WTC11 (cell line): ENCODE data around the gene SALL4. TPM values are rescaled to one million over a fixed set of nuclear protein-coding genes. Genes with fewer than 3 reads are reported as not detected.

ENCODE experiments used
- ATAC-seq: fragments of 200-7000 bp; cut with Tn5 transposase; 2 replicates; pipeline ENCODE4 v1.10.0; 2021; ENCODE audit warnings: mild to moderate bottlenecking, moderate library complexity
- CTCF ChIA-PET: fragments of 300-600 bp; sonication (Branson Sonifier 250); formaldehyde crosslinking; loops from one replicate; lab custom pipeline; 2021; ENCODE audit warnings: antibody characterized with exemption; lab: Charles Lee
- POLR2A ChIA-PET: fragments of 350-600 bp; sonication (Branson Sonifier 250); formaldehyde crosslinking; loops from one replicate; lab custom pipeline; 2021; ENCODE audit warnings: antibody characterized with exemption; lab: Charles Lee
- DNase-seq: peaks from one replicate; pipeline ENCODE4 v3.0.0; 2021; ENCODE audit warnings: low spot score
- H3K27ac Mint-ChIP-seq: 2 replicates; pipeline ENCODE4 v1.8.0; 2021; ENCODE audit warnings: mixed read lengths
- H3K27me3 Mint-ChIP-seq: 2 replicates; pipeline ENCODE4 v1.8.0; 2021; ENCODE audit warnings: low read depth, mild to moderate bottlenecking, moderate library complexity, mixed read lengths
- H3K36me3 Mint-ChIP-seq: 2 replicates; pipeline ENCODE4 v1.8.0; 2021; ENCODE audit warnings: mixed read lengths
- H3K4me1 Mint-ChIP-seq: 2 replicates; pipeline ENCODE4 v1.8.0; 2022; ENCODE audit warnings: mixed read lengths
- H3K4me3 Mint-ChIP-seq: 2 replicates; pipeline ENCODE4 v1.8.0; 2021; ENCODE audit warnings: mild to moderate bottlenecking, moderate library complexity, mixed read lengths
- H3K9me3 Mint-ChIP-seq: 2 replicates; pipeline ENCODE4 v1.8.0; 2021; ENCODE audit warnings: mixed read lengths
- ARID4B ChIP-seq: sonication (generic); formaldehyde crosslinking; IDR thresholded peaks from 2 replicates; pipeline ENCODE4 v1.8.0; 2023; ENCODE audit warnings: missing genetic modification reagents, mild to moderate bottlenecking, borderline replicate concordance
- ATF2 ChIP-seq: sonication (generic); formaldehyde crosslinking; IDR thresholded peaks from 2 replicates; pipeline ENCODE4 v1.8.1; 2022; ENCODE audit warnings: low read depth, missing genetic modification reagents, borderline replicate concordance
- EMX1 ChIP-seq: fragments of 250-450 bp; sonication (Bioruptor Pico); IDR thresholded peaks from 2 replicates; pipeline ENCODE4 v1.8.0; 2021; ENCODE audit warnings: mild to moderate bottlenecking
- ESRRA ChIP-seq: sonication (generic); formaldehyde crosslinking; IDR thresholded peaks from 2 replicates; pipeline ENCODE4 v1.8.1; 2022; ENCODE audit warnings: mild to moderate bottlenecking, missing genetic modification reagents, borderline replicate concordance
- KAT7 ChIP-seq: sonication (generic); formaldehyde crosslinking; IDR thresholded peaks from 2 replicates; pipeline ENCODE4 v1.8.1; 2023; ENCODE audit warnings: missing genetic modification reagents, mild to moderate bottlenecking, borderline replicate concordance
- MAX ChIP-seq: sonication (generic); formaldehyde crosslinking; IDR thresholded peaks from 2 replicates; pipeline ENCODE4 v1.8.0; 2022; ENCODE audit warnings: mild to moderate bottlenecking, missing genetic modification reagents
- MLX ChIP-seq: sonication (generic); formaldehyde crosslinking; IDR thresholded peaks from 2 replicates; pipeline ENCODE4 v1.8.1; 2023; ENCODE audit warnings: mild to moderate bottlenecking, missing genetic modification reagents, moderate library complexity
- MYBL2 ChIP-seq: sonication (generic); formaldehyde crosslinking; IDR thresholded peaks from 2 replicates; pipeline ENCODE4 v1.8.1; 2023; ENCODE audit warnings: mild to moderate bottlenecking, moderate library complexity, missing genetic modification reagents
- NFE2L1 ChIP-seq: sonication (generic); formaldehyde crosslinking; IDR thresholded peaks from 2 replicates; pipeline ENCODE4 v1.8.1; 2023; ENCODE audit warnings: missing genetic modification reagents
- NFYB ChIP-seq: sonication (generic); formaldehyde crosslinking; conservative IDR thresholded peaks from 2 replicates; pipeline ENCODE4 v1.8.0; 2022; ENCODE audit warnings: low read depth, missing genetic modification reagents
- PREB ChIP-seq: sonication (generic); formaldehyde crosslinking; IDR thresholded peaks from 2 replicates; pipeline ENCODE4 v1.8.1; 2022; ENCODE audit warnings: mild to moderate bottlenecking, missing genetic modification reagents, moderate library complexity, borderline replicate concordance
- RELA ChIP-seq: sonication (generic); formaldehyde crosslinking; IDR thresholded peaks from 2 replicates; pipeline ENCODE4 v1.8.1; 2022; ENCODE audit warnings: missing genetic modification reagents, mild to moderate bottlenecking, borderline replicate concordance
- SMAD4 ChIP-seq: sonication (generic); formaldehyde crosslinking; IDR thresholded peaks from 2 replicates; pipeline ENCODE4 v1.8.0; 2022; ENCODE audit warnings: mild to moderate bottlenecking, missing genetic modification reagents
- TEAD1 ChIP-seq: sonication (generic); formaldehyde crosslinking; IDR thresholded peaks from 2 replicates; pipeline ENCODE4 v1.8.0; 2022; ENCODE audit warnings: mild to moderate bottlenecking, missing genetic modification reagents
- USF1 ChIP-seq: sonication (generic); formaldehyde crosslinking; IDR thresholded peaks from 2 replicates; pipeline ENCODE4 v1.8.0; 2022; ENCODE audit warnings: mild to moderate bottlenecking, missing genetic modification reagents
- ZMAT4 ChIP-seq: fragments of 250-450 bp; sonication (Bioruptor Pico); IDR thresholded peaks from 2 replicates; pipeline ENCODE4 v1.9.0; 2021; ENCODE audit warnings: mild to moderate bottlenecking
- total RNA-seq: library from RNA; stranded (reverse); gene quantifications from 3 replicates; pipeline ENCODE4 v1.2.3, GENCODE V29; 2021

Gene SALL4
- total RNA-seq, 1 experiment from 2014 or later = 156 TPM

GRCh38 chr20:51763965-51764602, 38.2 kb downstream of the SALL4 start:
- no peak for DNase-seq
- H3K4me1 Mint-ChIP-seq = peaks cover 20% of the 10 kb centered on the region
- H3K36me3 Mint-ChIP-seq = peaks cover 11% of the 10 kb centered on the region
- POLR2A ChIA-PET = interaction anchor here (1.0 kb wide), 1 partner anchor 11 kb away, joined by 3 read pairs; no protein-coding TSS in a partner anchor
- no peak for TF ChIP-seq MYBL2 (CRISPR knock-in tag)
- TF ChIP-seq RELA (CRISPR knock-in tag) = no peak
- TF ChIP-seq PREB (CRISPR knock-in tag) = no peak
- TF ChIP-seq MLX (CRISPR knock-in tag) = no peak
- no peak for TF ChIP-seq TEAD1 (CRISPR knock-in tag)
- TF ChIP-seq ARID4B (CRISPR knock-in tag) = no peak
- TF ChIP-seq SMAD4 (CRISPR knock-in tag) = no peak
- no peak for TF ChIP-seq NFE2L1
- no peak for TF ChIP-seq NFYB (CRISPR knock-in tag)
- TF ChIP-seq ZMAT4 (CRISPR knock-in tag) = no peak
- no peak for TF ChIP-seq KAT7 (CRISPR knock-in tag)
- no peak for TF ChIP-seq USF1 (CRISPR knock-in tag)
- no peak for TF ChIP-seq ATF2 (CRISPR knock-in tag)
- TF ChIP-seq MAX = no peak
- TF ChIP-seq EMX1 (CRISPR knock-in tag) = no peak
- TF ChIP-seq ESRRA = no peak
- TF ChIP-seq, all 79 proteins: peak for 0
- no peak overlapping the region for H3K27ac Mint-ChIP-seq
- H3K4me3 Mint-ChIP-seq = no peak overlapping the region
- H3K27me3 Mint-ChIP-seq = peaks cover 5% of the 10 kb centered on the region
- CTCF ChIA-PET = interaction anchor here (0.7 to 1.5 kb wide), 4 partner anchors 36 to 63 kb away, joined by 3 read pairs; no protein-coding TSS in a partner anchor
- ATAC-seq = no peak
- H3K9me3 Mint-ChIP-seq = peaks cover 5% of the 10 kb centered on the region; the same call in 1 of the 2 replicates
